K562 (cell line): ENCODE results near the gene SMAD3. TPM values are rescaled to one million over a fixed set of nuclear protein-coding genes. Genes with fewer than 3 reads are reported as not detected.

Experiments used
- BHLHE40 ChIP-seq: IDR thresholded peaks from 2 replicates; pipeline ENCODE4 v1.6.1; 2011; ENCODE audit warnings: low read length, improper control_type of control experiment
- CBX5 ChIP-seq: IDR thresholded peaks from 2 replicates; pipeline ENCODE4 v1.6.1; 2014; ENCODE audit warnings: low read depth, borderline replicate concordance
- EP400 ChIP-seq: fragments of 450-650 bp; IDR thresholded peaks from 2 replicates; pipeline ENCODE4 v1.6.1; 2017; ENCODE audit warnings: antibody characterized with exemption, mild to moderate bottlenecking, moderate library complexity
- MTA1 ChIP-seq: fragments of 450-650 bp; IDR thresholded peaks from 2 replicates; pipeline ENCODE4 v1.6.1; 2017; ENCODE audit warnings: borderline replicate concordance
- NCOR1 ChIP-seq: fragments of 450-650 bp; IDR thresholded peaks from 2 replicates; pipeline ENCODE4 v1.6.1; 2016; ENCODE audit warnings: mild to moderate bottlenecking, moderate library complexity
- PHF8 ChIP-seq: fragments of 200-600 bp; sonication (generic); IDR thresholded peaks from 2 replicates; pipeline ENCODE4 v1.6.1; 2012; ENCODE audit warnings: mixed run types, mild to moderate bottlenecking, inconsistent platforms, low read length, moderate library complexity, borderline replicate concordance
- POLR2G ChIP-seq: fragments of 200-400 bp; formaldehyde crosslinking; IDR thresholded peaks from 2 replicates; pipeline ENCODE4 v1.6.1; 2017; ENCODE audit warnings: low read depth, mild to moderate bottlenecking, antibody characterized with exemption, low read length, moderate library complexity
- POLR2H ChIP-seq: IDR thresholded peaks from 2 replicates; pipeline ENCODE4 v1.6.1; 2016; ENCODE audit warnings: missing genetic modification characterization, low read depth, mild to moderate bottlenecking, control low read depth, missing compliant biosample characterization, moderate library complexity
- SIN3A ChIP-seq, 2 experiments: fragments of 150-350 bp in 1 of 2; IDR thresholded peaks; 2 replicates each; pipeline ENCODE4 v1.6.1; 2011 to 2016; ENCODE audit warnings: borderline replicate concordance in 2 of 2, low read depth in 2 of 2, low read length in 2 of 2, mild to moderate bottlenecking in 2 of 2, moderate library complexity in 2 of 2; ENCODE audit not compliant: control insufficient read depth in 1 of 2
- ZNF12 ChIP-seq: sonication (generic); formaldehyde crosslinking; IDR thresholded peaks from 2 replicates; pipeline ENCODE4 v1.4.0; 2020; ENCODE audit warnings: mild to moderate bottlenecking, missing genetic modification reagents
- ZNF324 ChIP-seq: fragments of 250-450 bp; sonication (Bioruptor Pico); IDR thresholded peaks from 2 replicates; pipeline ENCODE4 v1.4.0; 2020; ENCODE audit warnings: mild to moderate bottlenecking
- polyA plus RNA-seq, 8 experiments: library from polyadenylated mRNA; depleted of rRNA in 4 of 8; stranded (reverse) in 5 of 8; unstranded in 3 of 8; fragments of >200 nt; fragmentation: Nextera tagmentation in 2 of 8; fragmentation: Illumina TruSeq in 1 of 8; extraction: Ambion mirVana in 2 of 8; extraction: Trizol in 1 of 8; gene quantifications; 2 replicates each; pipeline versions ENCODE4 v1.2.1 to v1.2.3, GENCODE V29; 2011 to 2014; ENCODE audit warnings: inconsistent platforms in 1 of 8, missing spikeins in 1 of 8
- total RNA-seq, 7 experiments: library from RNA; depleted of rRNA in 6 of 7; stranded (reverse); fragments of >200 nt in 6 of 7; fragmentation: Illumina TruSeq in 2 of 7; extraction: Trizol in 2 of 7; gene quantifications; 2 replicates each; pipeline versions ENCODE4 v1.2.1 to v1.2.3, GENCODE V29; 2011 to 2021; ENCODE audit warnings: low replicate concordance in 1 of 7
- TF ChIP-seq, protein P1 (sequence below): fragments of 250-450 bp; sonication (Bioruptor Pico); IDR thresholded peaks from 2 replicates; pipeline ENCODE4 v1.4.0; 2020; ENCODE audit warnings: mild to moderate bottlenecking
- TF ChIP-seq, protein P2 (sequence below), 2 experiments: fragments of 450-650 bp in 1 of 2; sonication (generic) in 1 of 2; formaldehyde crosslinking in 1 of 2; IDR thresholded peaks in 1 of 2; conservative IDR thresholded peaks in 1 of 2; 2 replicates each; pipeline versions ENCODE4 v1.6.1 to v1.8.1; 2016 to 2023; ENCODE audit warnings: mild to moderate bottlenecking in 2 of 2, moderate library complexity in 2 of 2, inconsistent platforms in 1 of 2, missing genetic modification reagents in 1 of 2
- TF ChIP-seq, protein P3 (sequence below): fragments of 200-800 bp; sonication (Bioruptor generic); IDR thresholded peaks from 2 replicates; pipeline ENCODE4 v1.6.1; 2017; ENCODE audit warnings: missing genetic modification characterization, missing compliant biosample characterization
- TF ChIP-seq, protein P4 (sequence below): fragments of 450-650 bp; IDR thresholded peaks from 2 replicates; pipeline ENCODE4 v1.6.1; 2016; ENCODE audit warnings: antibody characterized with exemption
- TF ChIP-seq, protein P5 (sequence below): sonication (generic); formaldehyde crosslinking; IDR thresholded peaks from 2 replicates; pipeline ENCODE4 v1.8.1; 2023; ENCODE audit warnings: mild to moderate bottlenecking, missing genetic modification reagents
- TF ChIP-seq, protein P6 (sequence below): fragments of 250-450 bp; sonication (Bioruptor Pico); IDR thresholded peaks from 2 replicates; pipeline ENCODE4 v1.4.0; 2020; ENCODE audit warnings: borderline replicate concordance

SMAD3 gene
- total and polyA plus RNA-seq, 9 of the 15 experiments (the other 6 are each of a cell fraction or from before 2014, with no cell fraction given): 4.3 to 39.2 (median 11.1) TPM

DNA sequence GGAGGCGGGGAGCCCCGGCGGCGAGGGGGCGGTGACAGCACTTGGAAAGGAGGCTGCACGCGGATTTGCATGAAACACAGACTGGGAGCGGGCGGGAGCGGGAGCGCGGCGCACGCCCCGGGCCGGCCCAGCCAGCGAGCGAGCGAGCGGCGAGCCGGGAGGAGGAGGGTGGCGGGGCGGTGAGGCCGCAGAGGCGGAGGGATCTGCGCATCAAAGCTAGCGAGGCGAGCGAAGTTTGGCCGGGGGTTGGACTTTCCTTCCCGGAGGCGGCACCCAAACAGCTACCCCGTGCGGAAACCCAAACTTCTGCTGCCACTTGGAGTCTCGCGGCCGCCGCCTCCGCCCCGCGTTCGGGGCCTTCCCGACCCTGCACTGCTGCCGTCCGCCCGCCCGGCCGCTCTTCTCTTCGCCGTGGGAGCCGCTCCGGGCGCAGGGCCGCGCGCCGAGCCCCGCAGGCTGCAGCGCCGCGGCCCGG lies at the start of gene SMAD3 (continued):
- TF ChIP-seq POLR2G (peak; percentile 86), CBX5 (no peak), POLR2H (peak; percentile 66; the same call in 1 of the 2 replicates), ZNF324 (CRISPR knock-in tag) (no peak), NCOR1 (0 out of 2 replicates have a peak, but pooled peaks have one; percentile 16), ZNF12 (CRISPR knock-in tag) (no peak), PHF8 (peak; percentile 48; the same call in 1 of the 2 replicates), BHLHE40 (peak; percentile 73), EP400 (no peak), MTA1 (no peak), SIN3A (IDR thresholded peaks at IDR 0.05; ENCODE audit: borderline replicate concordance in 2 of 2, control insufficient read depth in 1 of 2, low read depth in 2 of 2, low read length in 2 of 2) (peak in 1 of 2 experiments; percentile 50; a peak in 1 of 4 replicates)
- TF ChIP-seq, protein P1, sequence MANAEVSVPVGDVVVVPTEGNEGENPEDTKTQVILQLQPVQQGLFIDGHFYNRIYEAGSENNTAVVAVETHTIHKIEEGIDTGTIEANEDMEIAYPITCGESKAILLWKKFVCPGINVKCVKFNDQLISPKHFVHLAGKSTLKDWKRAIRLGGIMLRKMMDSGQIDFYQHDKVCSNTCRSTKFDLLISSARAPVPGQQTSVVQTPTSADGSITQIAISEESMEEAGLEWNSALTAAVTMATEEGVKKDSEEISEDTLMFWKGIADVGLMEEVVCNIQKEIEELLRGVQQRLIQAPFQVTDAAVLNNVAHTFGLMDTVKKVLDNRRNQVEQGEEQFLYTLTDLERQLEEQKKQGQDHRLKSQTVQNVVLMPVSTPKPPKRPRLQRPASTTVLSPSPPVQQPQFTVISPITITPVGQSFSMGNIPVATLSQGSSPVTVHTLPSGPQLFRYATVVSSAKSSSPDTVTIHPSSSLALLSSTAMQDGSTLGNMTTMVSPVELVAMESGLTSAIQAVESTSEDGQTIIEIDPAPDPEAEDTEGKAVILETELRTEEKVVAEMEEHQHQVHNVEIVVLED (CRISPR knock-in tag): 0 out of 2 replicates have a peak, but pooled peaks have one; percentile 38
- TF ChIP-seq, protein P2, sequence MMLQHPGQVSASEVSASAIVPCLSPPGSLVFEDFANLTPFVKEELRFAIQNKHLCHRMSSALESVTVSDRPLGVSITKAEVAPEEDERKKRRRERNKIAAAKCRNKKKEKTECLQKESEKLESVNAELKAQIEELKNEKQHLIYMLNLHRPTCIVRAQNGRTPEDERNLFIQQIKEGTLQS (IDR thresholded peaks at IDR 0.05): no peak
- TF ChIP-seq, protein P2 (CRISPR knock-in tag; conservative IDR thresholded peaks at IDR 0.05): no peak
- TF ChIP-seq, protein P3, sequence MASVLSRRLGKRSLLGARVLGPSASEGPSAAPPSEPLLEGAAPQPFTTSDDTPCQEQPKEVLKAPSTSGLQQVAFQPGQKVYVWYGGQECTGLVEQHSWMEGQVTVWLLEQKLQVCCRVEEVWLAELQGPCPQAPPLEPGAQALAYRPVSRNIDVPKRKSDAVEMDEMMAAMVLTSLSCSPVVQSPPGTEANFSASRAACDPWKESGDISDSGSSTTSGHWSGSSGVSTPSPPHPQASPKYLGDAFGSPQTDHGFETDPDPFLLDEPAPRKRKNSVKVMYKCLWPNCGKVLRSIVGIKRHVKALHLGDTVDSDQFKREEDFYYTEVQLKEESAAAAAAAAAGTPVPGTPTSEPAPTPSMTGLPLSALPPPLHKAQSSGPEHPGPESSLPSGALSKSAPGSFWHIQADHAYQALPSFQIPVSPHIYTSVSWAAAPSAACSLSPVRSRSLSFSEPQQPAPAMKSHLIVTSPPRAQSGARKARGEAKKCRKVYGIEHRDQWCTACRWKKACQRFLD (CRISPR knock-in tag): no peak
- TF ChIP-seq, protein P4, sequence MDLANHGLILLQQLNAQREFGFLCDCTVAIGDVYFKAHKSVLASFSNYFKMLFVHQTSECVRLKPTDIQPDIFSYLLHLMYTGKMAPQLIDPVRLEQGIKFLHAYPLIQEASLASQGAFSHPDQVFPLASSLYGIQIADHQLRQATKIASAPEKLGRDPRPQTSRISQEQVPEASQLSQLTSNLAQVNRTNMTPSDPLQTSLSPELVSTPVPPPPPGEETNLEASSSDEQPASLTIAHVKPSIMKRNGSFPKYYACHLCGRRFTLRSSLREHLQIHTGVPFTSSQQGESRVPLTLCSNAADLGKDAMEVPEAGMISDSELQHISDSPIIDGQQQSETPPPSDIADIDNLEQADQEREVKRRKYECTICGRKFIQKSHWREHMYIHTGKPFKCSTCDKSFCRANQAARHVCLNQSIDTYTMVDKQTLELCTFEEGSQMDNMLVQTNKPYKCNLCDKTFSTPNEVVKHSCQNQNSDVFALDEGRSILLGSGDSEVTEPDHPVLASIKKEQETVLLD: no peak
- TF ChIP-seq, protein P5, sequence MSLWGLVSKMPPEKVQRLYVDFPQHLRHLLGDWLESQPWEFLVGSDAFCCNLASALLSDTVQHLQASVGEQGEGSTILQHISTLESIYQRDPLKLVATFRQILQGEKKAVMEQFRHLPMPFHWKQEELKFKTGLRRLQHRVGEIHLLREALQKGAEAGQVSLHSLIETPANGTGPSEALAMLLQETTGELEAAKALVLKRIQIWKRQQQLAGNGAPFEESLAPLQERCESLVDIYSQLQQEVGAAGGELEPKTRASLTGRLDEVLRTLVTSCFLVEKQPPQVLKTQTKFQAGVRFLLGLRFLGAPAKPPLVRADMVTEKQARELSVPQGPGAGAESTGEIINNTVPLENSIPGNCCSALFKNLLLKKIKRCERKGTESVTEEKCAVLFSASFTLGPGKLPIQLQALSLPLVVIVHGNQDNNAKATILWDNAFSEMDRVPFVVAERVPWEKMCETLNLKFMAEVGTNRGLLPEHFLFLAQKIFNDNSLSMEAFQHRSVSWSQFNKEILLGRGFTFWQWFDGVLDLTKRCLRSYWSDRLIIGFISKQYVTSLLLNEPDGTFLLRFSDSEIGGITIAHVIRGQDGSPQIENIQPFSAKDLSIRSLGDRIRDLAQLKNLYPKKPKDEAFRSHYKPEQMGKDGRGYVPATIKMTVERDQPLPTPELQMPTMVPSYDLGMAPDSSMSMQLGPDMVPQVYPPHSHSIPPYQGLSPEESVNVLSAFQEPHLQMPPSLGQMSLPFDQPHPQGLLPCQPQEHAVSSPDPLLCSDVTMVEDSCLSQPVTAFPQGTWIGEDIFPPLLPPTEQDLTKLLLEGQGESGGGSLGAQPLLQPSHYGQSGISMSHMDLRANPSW (CRISPR knock-in tag): no peak
- TF ChIP-seq, protein P6, sequence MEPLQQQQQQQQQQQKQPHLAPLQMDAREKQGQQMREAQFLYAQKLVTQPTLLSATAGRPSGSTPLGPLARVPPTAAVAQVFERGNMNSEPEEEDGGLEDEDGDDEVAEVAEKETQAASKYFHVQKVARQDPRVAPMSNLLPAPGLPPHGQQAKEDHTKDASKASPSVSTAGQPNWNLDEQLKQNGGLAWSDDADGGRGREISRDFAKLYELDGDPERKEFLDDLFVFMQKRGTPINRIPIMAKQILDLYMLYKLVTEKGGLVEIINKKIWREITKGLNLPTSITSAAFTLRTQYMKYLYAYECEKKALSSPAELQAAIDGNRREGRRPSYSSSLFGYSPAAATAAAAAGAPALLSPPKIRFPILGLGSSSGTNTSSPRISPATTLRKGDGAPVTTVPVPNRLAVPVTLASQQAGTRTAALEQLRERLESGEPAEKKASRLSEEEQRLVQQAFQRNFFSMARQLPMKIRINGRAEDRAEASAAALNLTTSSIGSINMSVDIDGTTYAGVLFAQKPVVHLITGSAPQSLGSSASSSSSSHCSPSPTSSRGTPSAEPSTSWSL (CRISPR knock-in tag): no peak
